Measurements from ENCODE around the gene CLIP1. TPM values are rescaled to one million over a fixed set of nuclear protein-coding genes. Genes with fewer than 3 reads are reported as not detected.
A peak's percentile ranks its signal among the peaks of the same experiment; 100 is the strongest.

Gene CLIP1
- total and polyA plus RNA-seq, 2 of the 13 experiments (the other 11 are each of a cell fraction or from before 2014, with no cell fraction given): 28.9 to 43.7 TPM

DNA sequence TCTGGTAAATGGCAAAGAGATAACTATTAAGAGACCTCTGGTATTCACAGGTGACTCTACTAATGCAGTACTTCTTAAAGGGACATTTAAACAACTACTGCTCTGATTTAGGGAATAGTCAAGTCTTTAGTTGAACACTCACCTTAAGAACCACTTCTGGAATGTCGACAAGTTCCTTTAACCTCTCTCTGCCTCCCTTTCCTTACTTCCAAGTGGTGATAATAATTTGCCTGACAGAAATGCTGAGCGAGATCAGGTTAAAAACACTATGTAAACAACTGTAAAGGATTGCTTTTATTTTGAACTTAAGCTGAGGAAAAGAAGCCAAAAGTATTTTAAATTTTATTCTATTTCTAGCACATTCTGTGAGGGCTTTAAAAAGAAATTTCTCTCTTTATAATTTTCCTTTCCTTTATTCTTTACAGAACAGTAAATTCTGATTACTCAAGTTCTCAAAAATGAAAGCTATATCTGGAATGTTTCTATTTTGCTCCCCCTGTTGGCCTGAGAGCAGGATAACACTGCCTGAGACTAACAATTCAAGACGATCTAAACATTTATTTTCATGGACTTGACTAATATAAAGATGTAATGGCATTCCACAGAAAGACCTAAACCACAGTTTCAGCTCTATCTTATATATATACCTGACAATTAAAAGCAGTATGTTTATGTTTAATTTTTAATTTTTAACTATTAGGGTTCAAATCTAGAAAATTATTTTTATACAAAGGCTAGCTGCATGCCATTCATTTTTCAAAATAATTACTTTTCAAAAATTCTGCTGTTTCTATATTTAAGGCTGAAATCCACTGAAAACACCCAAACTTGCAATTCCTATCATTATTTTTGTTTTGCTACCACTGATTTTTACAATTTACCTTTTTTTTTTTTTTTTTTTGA lies 49.1 kb upstream of the CLIP1 start:
- FAIRE-seq (peak; percentile 73), ATAC-seq (peak; percentile 52), DNase-seq (ENCODE audit: low spot score) (peak; percentile 77)
- Histone ChIP-seq H2AFZ (ENCODE audit: low read length) (no peak overlapping the region), H3K9me3 (ENCODE audit: low read length) (no peaks in the 10 kb centered on the region), H3K4me3 (replicated peaks in 1 of 3; ENCODE audit: insufficient read depth in 1 of 3, low read depth in 2 of 3, low read length in 3 of 3) (no peak overlapping the region), H3K27me3 (ENCODE audit: control insufficient read depth in 1 of 2, insufficient read depth in 2 of 2, low read length in 2 of 2) (no peaks in the 10 kb centered on the region), H4K20me1 (ENCODE audit: insufficient read depth, low read length) (no peaks in the 10 kb centered on the region), H3K4me1 (ENCODE audit: insufficient read depth, low read length) (peaks cover 7% of the 10 kb centered on the region), H3K4me2 (ENCODE audit: low read depth, low read length) (no peak overlapping the region), H3K9ac (ENCODE audit: insufficient read depth, low read depth, low read length) (no peak overlapping the region), H3K27ac (ENCODE audit: extremely low read length, insufficient read depth, low read length) (no peak overlapping the region), H3K79me2 (ENCODE audit: insufficient read depth, low read length) (no peaks in the 10 kb centered on the region), H3K36me3 (replicated peaks in 1 of 2; ENCODE audit: control insufficient read depth in 1 of 2, insufficient read depth in 2 of 2, low read length in 2 of 2) (peaks cover 16 to 37% of the 10 kb centered on the region in 2 experiments)
- TSS peak; percentile 21 for BruUV-seq (replicated peaks)
- ChIA-PET CTCF (ENCODE audit: low intra/inter-chr PET ratio, low total read pairs) (interaction anchor here (1.1 to 2.3 kb wide), 5 partner anchors 47 to 135 kb away, joined by 3 to 31 read pairs (median 7); partner anchors contain the start of gene CLIP1), POLR2A (interaction anchor here (0.6 to 1.9 kb wide), 8 partner anchors 15 to 72 kb away, joined by 3 to 35 read pairs (median 4); partner anchors contain the start of genes KNTC1, RSRC2 and ZCCHC8)
- in situ Hi-C loops (cut with HindIII; ENCODE audit: extremely low pct_ligation_motif_present, low pct_unique_long_range_greater_than_20kb) (loop anchor here (5.0 kb wide), 1 partner anchor 74 kb away; no protein-coding TSS in a partner anchor), intact Hi-C loops (cut with micrococcal nuclease; ENCODE audit: unreplicated experiment) (loop anchor here (1.0 to 5.0 kb wide), 3 partner anchors 48 to 134 kb away; no protein-coding TSS in a partner anchor)
- 60% methylated on average over 3 of the region's 3 CpGs for whole genome bisulfite sequencing (ENCODE audit: low lambda C conversion rate)
- TF ChIP-seq, protein P1, sequence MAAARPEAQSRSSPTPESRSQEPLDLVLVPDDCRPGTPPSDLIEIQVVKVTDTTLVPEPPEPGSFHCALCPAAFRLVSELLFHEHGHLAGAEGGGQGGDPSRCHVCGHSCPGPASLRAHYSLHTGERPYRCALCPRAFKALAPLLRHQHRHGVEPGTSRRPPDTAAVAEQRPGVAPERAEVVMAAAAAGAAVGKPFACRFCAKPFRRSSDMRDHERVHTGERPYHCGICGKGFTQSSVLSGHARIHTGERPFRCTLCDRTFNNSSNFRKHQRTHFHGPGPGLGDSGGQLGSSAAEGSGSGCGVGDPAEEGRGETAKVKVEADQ (CRISPR knock-in tag; IDR thresholded peaks at IDR 0.05; ENCODE audit: borderline replicate concordance): no peak
- TF ChIP-seq, protein P2, sequence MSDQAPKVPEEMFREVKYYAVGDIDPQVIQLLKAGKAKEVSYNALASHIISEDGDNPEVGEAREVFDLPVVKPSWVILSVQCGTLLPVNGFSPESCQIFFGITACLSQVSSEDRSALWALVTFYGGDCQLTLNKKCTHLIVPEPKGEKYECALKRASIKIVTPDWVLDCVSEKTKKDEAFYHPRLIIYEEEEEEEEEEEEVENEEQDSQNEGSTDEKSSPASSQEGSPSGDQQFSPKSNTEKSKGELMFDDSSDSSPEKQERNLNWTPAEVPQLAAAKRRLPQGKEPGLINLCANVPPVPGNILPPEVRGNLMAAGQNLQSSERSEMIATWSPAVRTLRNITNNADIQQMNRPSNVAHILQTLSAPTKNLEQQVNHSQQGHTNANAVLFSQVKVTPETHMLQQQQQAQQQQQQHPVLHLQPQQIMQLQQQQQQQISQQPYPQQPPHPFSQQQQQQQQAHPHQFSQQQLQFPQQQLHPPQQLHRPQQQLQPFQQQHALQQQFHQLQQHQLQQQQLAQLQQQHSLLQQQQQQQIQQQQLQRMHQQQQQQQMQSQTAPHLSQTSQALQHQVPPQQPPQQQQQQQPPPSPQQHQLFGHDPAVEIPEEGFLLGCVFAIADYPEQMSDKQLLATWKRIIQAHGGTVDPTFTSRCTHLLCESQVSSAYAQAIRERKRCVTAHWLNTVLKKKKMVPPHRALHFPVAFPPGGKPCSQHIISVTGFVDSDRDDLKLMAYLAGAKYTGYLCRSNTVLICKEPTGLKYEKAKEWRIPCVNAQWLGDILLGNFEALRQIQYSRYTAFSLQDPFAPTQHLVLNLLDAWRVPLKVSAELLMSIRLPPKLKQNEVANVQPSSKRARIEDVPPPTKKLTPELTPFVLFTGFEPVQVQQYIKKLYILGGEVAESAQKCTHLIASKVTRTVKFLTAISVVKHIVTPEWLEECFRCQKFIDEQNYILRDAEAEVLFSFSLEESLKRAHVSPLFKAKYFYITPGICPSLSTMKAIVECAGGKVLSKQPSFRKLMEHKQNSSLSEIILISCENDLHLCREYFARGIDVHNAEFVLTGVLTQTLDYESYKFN (CRISPR knock-in tag; conservative IDR thresholded peaks at IDR 0.05): no peak
- TF ChIP-seq TARDBP (CRISPR knock-in tag; IDR thresholded peaks at IDR 0.05): 0 out of 2 replicates have a peak, but pooled peaks have one; percentile 17
- no peak for TF ChIP-seq CREB1 (IDR thresholded peaks at IDR 0.05)
- peak; percentile 37; the same call in 1 of the 2 replicates for TF ChIP-seq CREB1 (CRISPR knock-in tag; IDR thresholded peaks at IDR 0.05)
- TF ChIP-seq ETV5 (CRISPR knock-in tag; IDR thresholded peaks at IDR 0.05; ENCODE audit: borderline replicate concordance): no peak
- TF ChIP-seq, protein P3, sequence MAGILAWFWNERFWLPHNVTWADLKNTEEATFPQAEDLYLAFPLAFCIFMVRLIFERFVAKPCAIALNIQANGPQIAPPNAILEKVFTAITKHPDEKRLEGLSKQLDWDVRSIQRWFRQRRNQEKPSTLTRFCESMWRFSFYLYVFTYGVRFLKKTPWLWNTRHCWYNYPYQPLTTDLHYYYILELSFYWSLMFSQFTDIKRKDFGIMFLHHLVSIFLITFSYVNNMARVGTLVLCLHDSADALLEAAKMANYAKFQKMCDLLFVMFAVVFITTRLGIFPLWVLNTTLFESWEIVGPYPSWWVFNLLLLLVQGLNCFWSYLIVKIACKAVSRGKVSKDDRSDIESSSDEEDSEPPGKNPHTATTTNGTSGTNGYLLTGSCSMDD (CRISPR knock-in tag; IDR thresholded peaks at IDR 0.05): no peak
- TF ChIP-seq, protein P4, sequence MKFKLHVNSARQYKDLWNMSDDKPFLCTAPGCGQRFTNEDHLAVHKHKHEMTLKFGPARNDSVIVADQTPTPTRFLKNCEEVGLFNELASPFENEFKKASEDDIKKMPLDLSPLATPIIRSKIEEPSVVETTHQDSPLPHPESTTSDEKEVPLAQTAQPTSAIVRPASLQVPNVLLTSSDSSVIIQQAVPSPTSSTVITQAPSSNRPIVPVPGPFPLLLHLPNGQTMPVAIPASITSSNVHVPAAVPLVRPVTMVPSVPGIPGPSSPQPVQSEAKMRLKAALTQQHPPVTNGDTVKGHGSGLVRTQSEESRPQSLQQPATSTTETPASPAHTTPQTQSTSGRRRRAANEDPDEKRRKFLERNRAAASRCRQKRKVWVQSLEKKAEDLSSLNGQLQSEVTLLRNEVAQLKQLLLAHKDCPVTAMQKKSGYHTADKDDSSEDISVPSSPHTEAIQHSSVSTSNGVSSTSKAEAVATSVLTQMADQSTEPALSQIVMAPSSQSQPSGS (CRISPR knock-in tag; IDR thresholded peaks at IDR 0.05): 0 out of 2 replicates have a peak, but pooled peaks have one; percentile 23
- no peak for TF ChIP-seq SUZ12 (IDR thresholded peaks at IDR 0.05; ENCODE audit: low read depth, low read length)
- TF ChIP-seq ZNF12 (CRISPR knock-in tag; IDR thresholded peaks at IDR 0.05): no peak
- peak; percentile 51 for TF ChIP-seq THAP11 (CRISPR knock-in tag; IDR thresholded peaks at IDR 0.05)
- TF ChIP-seq RAD21 (CRISPR knock-in tag; IDR thresholded peaks at IDR 0.05): peak; percentile 48; the same call in 1 of the 2 replicates
- TF ChIP-seq CHD2 (IDR thresholded peaks at IDR 0.05; ENCODE audit: low read depth, low read length): no peak
- TF ChIP-seq ZKSCAN8 (CRISPR knock-in tag; IDR thresholded peaks at IDR 0.05; ENCODE audit: borderline replicate concordance): no peak
- TF ChIP-seq, protein P5, sequence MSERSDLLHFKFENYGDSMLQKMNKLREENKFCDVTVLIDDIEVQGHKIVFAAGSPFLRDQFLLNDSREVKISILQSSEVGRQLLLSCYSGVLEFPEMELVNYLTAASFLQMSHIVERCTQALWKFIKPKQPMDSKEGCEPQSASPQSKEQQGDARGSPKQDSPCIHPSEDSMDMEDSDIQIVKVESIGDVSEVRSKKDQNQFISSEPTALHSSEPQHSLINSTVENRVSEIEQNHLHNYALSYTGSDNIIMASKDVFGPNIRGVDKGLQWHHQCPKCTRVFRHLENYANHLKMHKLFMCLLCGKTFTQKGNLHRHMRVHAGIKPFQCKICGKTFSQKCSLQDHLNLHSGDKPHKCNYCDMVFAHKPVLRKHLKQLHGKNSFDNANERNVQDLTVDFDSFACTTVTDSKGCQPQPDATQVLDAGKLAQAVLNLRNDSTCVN (CRISPR knock-in tag; IDR thresholded peaks at IDR 0.05; ENCODE audit: borderline replicate concordance): no peak
